HG03469 (cell line): Measurements from ENCODE around the gene SLC2A2.
A peak's percentile ranks its signal among the peaks of the same experiment; 100 is the strongest.

Experiments used
- ATAC-seq: cut with Tn5 transposase; IDR thresholded peaks from one replicate; pipeline ENCODE4 v1.9.1; 2021; ENCODE audit warnings: mild to moderate bottlenecking, moderate library complexity, moderate number of reproducible peaks; ENCODE audit not compliant: unreplicated experiment

SLC2A2 gene

DNA sequence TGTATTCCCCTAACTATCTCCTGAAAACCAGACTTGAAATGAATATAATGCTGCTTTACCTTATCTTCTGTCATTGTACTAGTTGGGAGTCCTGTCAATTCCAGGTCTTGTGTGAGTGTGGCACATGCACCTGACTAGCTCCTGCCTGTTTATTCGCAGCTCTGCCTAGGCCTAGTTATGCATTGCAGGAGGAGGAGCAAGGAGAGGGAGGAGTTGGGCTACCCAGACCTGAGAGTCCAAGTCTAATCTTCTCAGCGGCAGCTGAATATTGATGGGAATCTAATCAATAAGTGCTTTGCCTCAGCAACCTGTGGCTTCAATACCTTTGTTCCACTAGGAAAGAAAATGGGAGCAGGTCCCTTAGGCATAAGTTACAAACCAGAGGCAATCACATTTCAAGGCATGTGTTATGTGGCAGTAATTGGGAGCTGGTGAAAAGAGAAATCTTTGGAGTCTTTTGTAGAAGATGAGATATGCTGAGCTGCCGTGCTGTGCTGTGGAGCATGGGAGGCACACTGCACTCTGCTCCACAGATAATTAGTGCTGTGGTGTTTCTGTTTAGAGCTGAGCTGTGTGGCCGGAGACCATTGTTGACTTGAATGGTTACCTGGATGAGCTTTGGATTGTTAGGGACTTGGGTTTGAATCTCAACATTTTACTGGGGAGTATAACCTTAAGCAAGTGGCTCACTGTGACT, at the start of gene SLC2A2:
SLC2A2 (minus strand) TSS at position 124 of the 697 bp plus-strand sequence; CDS start at position 74, 50 bp downstream.
- no peak for ATAC-seq

GRCh38 chr3:171072432-171072831, 45.9 kb upstream of the SLC2A2 start:
- no peak for ATAC-seq

DNA sequence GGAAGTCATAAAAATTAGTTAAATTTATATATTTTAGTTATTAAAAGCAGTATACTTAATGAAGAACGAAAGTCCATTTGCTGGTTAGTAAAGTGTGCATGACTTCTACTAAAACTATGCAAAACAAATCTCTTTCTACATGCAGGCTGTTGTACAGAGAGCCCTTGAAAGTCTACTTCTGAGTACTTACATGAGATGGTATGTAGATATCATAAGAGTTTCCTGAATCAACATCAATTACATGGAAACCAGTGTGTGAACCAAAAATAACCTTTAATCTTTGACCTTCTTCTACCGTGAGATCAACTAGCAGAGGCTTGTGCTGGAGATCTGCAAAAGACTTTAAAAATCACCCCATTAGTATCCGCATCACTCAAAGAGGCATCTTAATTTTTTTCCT, 42.1 kb upstream of the SLC2A2 start:
- no peak for ATAC-seq

GRCh38 chr3:171066206-171066605, 39.7 kb upstream of the SLC2A2 start:
- no peak for ATAC-seq

GRCh38 chr3:171065732-171066131, 39.2 kb upstream of the SLC2A2 start:
- ATAC-seq: no peak

DNA sequence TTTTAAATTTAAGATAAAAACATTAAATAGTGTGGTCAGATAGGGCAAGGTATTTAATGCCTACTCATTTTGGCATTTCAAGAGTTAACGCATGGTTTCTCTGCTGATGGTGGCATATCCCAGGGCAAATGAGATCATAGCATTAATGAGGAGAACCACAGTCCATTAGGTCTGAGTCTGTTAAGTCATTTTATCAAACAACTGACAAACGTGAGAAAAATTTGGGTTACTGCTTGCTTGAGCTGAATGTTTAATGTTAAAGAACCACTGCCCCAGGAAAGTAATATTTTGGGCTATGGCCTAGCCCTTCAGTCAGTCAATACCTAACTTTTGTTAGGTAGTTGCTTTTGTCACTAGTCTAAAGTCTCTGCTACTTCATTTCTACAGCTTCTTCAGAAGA, 37.9 kb upstream of the SLC2A2 start:
- ATAC-seq: no peak

DNA sequence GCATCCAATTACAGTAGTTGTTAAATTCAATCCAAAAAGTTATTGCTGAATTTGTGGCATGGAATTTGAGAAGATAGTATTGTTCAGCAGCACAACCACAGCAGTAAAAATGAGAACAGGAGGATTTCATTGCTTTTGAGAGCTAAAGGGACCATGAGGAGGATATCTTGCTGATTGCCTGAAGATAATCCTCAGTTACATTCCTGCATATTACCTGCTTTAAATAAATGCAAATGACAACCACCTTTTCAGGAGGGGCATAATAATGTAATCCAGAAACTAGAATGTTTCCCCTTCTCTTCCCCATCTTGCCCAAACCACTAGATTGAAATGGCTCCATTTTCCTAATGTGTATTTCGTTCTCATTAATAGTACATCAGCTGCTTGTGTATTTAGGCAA, 35.2 kb upstream of the SLC2A2 start:
- ATAC-seq: no peak

DNA sequence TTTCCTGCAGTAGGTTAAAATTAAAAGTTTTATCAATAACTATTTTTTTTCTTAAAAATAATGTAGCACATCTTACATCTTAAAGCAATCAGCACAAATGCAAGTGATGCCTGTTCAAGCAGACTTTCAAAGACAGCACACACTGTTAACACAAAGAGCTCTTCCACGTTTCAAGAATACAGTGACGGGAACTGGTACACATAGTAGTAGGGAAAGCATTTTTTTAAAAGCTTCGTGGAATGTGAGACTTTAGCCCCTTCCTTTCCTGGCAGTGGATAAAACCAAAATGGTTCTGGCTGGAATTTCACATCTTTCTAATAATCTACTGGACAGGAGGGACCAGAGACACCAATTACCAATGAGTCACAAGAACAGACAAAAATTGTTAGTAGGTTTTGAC, 33.5 kb upstream of the SLC2A2 start:
- ATAC-seq: no peak

DNA sequence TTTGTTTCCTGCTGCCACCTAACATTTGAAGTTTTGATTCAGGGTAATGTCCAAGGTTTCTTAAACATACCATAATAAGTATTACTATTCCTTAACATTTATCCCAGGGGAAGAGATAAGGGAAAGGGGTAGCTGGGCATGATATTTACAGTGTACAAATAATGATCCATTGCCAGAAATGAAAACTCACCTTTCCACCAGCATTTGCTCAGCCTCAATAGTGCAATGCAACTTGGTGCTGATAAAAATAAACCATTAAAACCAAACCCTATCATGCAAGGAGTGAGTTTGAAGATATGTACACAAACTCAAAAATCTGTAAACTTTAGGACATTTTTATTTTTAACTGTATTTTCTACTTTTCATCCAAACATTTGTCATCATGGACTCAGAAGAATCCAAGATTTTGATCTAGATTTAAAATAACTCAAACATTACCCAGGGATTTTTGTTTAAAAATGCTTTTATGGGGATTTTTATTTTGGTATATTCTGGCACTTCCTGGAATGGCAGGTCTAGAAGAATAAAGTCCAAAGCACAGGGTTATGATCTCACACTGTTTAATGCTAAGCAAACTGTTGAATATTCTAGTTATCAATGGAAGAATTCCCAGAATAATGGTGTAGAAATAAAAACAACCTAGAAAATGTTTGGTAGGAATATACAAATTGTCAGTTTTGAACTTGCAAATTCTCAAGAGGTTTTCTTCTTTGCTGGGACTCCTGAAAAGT, 32.5 kb upstream of the SLC2A2 start:
- no peak for ATAC-seq

DNA sequence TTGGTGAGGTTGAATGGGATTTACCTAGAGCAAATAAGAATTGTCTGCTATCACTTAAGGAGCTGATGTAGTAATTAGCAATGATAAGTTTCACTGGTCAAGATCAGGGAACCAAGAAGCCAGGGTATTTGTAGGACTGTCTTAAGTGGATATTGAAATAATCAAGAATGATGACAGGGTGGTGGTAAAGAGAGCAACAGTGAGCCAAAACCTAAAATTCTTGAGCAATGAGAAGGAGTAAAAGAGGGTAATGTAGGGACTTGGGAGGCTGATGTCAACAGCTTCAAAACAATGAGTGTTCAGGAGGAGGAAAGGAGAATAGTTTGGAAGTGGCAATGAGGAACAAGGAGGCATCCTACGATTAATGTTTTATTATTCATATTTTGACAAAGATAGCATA, 31.5 kb upstream of the SLC2A2 start:
- no peak for ATAC-seq

DNA sequence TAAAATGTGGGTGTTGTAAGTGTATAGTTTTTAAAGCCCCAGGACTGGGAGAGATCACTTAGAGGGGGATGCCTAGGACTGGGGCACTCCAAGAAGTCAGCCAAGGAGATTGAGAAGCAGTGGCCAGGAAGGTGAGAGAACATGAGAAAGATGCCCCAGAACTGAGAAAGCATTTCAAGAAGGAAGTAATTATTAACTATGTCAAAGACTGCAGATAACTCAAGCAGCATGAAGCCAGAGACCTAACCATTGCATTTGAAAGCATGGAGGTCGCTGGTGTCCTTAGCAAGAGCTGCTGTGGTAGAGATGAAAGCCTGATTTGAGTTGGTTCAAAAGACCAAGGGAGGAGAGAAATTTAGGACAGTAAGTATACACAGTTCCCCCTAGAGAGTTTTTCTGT, 30.6 kb upstream of the SLC2A2 start:
- no peak for ATAC-seq

- no peak for ATAC-seq
Measured at GRCh38 chr3:171056528-171056927, 30.0 kb upstream of the SLC2A2 start.

DNA sequence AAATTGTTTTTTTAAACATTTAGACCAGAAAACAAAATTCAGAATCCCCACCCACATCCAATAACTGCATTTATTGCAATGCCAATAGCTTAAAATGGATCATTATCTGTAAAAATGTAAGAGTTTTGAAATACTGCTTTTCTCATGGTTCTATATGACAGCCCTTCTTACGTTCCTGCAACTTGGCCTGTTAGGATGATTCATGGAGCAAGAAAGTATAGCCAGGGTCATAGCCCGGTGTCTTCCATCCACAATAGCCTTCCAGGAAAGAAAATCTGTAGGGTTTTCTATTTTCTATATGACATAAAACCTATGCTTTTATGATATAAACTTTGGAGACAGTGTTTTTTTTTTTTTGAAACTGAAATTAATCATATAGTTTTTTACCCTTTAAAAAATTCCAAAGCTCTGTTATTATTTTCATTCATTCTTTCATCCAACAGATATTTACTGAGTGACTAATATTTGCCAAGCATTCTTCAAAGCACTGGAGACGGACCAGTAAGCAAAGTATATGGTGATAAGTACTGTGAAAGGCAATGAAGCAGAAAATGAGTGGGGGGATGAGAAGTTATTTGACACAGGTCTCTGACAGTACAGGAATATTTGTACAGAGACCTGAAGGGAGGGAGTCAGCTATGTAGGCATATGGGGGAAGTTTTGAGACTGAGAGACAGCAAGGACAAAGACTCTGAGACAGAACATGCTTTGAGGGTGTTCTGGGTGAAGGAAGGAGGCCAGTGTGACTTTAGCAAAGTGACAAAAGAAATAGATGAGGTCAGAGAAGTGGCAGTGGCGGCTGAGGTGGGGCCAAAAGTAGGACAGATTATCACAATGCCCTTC, 29.0 kb upstream of the SLC2A2 start:
- no peak for ATAC-seq

DNA sequence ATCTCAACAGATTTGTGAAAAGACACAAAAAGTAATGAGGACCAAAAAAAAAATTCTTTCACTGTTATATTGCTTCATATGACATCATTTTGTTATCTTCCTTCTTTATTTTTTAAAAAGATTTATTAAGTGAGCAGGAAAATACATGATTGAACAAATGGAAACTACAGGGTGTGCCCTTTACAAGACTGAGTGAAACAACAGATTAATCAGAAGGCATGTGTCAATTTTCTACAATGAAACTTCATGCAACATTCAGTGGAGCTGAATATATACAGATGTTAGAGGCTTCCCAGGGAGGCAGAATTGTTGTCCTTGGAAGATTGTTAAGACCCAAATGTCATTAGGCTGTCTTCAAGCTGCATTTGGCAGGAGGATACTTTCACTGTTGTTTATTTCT, 28.4 kb upstream of the SLC2A2 start:
- no peak for ATAC-seq

DNA sequence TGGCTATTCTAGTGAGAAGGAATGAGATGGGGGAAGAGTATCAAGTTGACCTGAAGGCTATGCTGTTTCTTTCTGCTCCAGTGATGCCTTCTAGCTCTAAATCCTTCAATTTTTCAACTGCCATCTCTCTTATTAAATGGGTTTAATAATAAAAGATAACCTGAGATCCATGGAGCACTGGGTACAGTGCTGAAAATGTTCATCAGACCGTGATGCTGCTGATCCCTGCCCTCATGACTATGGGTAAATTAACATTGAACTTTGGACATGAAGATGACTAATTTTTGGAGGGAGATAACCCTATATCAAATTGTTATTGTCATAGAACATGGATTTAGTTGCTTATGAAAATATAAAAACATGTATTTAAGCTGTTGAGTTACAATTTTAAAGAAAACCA, 27.7 kb upstream of the SLC2A2 start:
- ATAC-seq: no peak

DNA sequence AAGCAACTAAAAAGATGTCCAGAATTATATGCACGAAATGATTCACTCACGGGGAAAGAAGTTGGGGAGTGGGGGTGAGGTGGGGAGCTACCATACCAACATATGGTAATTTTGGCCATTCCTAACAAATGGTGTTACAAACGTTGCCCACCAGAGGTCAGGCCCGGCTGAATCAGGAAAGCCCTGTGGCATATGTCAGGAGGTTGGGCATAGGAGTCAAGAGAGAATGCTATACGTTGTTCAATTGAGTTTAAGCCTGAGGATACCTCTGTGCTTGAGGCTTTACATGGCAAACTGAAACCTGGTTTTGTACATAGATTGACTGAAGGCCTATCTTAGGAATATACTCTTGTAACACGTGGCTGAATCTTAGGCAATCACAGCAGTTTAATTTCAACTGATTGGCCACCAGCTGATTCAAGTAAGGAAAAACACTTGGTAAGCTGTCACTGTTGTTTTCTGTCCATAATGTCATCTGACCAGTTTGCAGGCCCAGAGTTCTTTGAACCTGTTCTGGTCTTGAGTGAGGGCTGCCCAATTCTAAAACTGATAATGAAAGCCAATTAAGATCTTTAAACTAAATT, 23.4 kb upstream of the SLC2A2 start:
- peak; percentile 85 for ATAC-seq

GRCh38 chr3:171046760-171047159, 20.2 kb upstream of the SLC2A2 start:
- ATAC-seq: no peak

DNA sequence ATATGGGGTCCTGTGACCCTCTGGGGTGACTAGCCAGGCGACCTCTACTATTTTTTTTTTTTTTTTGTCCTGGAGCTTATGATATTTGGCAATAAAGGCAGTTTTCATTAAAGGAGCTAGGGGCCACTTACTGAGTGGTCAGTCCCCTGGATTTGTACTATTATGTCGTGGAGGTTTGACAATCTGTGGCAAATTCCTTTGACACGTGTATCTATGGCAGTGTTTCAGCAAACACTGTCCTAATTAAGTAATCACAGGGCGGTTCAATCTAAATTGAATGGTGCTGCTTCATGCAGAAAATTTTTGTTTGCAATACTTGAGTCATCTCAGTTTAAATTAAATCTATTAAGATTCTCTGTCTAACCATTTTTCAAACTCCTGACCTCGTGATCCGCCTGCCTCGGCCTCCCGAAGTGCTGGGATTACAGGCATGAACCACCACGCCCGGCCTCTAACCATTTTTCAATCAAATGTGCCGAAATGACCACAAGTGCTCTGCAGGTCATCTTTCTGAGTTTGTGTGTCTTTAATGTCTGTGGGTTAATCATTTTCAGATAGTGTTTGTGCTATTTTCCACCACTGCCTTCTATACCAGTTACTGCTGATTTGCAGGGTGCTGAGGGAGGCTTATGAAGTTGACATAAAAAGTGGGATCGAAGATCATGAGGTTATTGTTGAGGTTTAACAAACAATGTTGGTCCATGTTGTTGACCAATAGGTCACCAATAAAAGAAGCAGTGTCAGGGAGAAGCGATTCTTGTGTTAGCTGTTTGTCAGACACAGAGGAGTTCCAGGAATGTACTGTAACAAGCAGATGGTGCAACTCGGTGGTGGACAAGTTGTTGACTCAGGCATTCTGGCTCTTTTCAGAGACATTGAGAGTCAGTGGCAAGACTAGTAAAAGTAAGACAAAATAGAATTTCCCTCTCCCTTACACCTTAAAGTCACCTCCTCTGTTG, 18.6 kb upstream of the SLC2A2 start:
- ATAC-seq: no peak

DNA sequence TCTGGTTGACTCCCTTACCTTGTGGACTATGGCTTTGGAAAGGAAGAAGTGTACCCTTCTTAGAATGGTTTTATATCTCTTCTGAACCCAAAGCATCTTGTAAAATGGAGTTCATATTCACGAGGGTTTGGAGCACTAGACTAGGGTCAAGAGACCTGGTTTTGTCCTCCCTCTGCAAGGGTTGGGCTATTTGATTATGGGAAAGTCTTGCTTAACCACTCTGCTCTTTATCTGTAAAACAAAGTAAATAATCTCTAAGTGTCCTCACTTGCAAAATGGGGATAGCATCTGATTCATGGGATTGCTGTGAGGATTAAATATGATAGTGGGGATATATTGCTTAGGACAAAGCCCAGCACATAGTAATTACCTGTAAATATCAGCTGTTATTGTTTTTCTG, 17.9 kb upstream of the SLC2A2 start:
- ATAC-seq: no peak

DNA sequence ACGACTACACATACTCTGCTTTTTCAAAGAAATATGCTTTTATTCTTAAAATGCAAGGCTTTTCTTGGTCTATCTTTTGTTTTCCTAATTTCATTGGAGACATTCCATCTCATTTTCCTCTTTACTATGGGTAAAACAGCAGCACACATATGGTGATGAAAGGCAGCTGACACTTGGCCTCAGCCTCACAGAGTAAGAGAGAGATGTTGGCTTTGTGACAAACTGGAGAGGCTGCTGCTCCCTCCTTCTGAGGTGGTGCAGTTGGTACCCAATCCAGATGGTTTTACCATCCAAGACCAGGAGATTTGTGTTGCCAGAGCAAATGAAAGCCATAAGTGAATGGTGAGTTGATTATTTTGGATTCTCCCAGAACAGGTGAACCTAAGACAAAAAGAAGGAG, 13.2 kb upstream of the SLC2A2 start:
- no peak for ATAC-seq
